ENCODE results near the gene GLRA1. TPM values are rescaled to one million over a fixed set of nuclear protein-coding genes. Genes with fewer than 3 reads are reported as not detected.
"Not testable (repeated sequence)": the region's sequence is repeated elsewhere in the genome, so short reads cannot be mapped to it uniquely, and the experiment has no call there.

Gene GLRA1
- total RNA-seq, 1 donor from 2014 or later, result 0.39 TPM

DNA sequence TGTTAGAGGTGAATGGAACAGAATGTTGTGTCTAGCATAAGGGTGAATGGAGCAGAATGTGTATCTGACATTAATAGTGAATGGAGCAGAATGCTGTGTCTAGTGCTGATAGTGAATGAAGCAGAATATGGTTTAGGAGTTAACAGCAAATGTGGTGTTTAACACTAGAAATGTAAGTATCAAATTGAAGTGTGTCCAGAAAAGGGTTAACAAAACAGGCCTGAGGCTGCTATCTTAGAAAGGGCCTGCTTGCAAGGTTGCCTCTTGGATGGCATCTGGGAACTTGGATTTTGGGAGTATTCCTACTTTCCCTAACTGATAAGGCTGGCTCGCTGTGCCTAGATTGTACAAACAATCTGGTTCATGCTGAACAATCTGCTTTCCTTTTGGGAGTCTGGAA, 76.8 kb downstream of the GLRA1 start:
- Mint-ChIP-seq H3K27ac (no peak overlapping the region), H3K27me3 (no peaks in the 10 kb centered on the region), H3K9me3 (no peaks in the 10 kb centered on the region), H3K4me3 (no peak overlapping the region), H3K4me1 (ENCODE audit: unreplicated experiment) (no peaks in the 10 kb centered on the region), H3K36me3 (no peaks in the 10 kb centered on the region)
- no peak for DNase-seq (ENCODE audit: extremely low spot score, unreplicated experiment)
- TF ChIP-seq, protein P1, sequence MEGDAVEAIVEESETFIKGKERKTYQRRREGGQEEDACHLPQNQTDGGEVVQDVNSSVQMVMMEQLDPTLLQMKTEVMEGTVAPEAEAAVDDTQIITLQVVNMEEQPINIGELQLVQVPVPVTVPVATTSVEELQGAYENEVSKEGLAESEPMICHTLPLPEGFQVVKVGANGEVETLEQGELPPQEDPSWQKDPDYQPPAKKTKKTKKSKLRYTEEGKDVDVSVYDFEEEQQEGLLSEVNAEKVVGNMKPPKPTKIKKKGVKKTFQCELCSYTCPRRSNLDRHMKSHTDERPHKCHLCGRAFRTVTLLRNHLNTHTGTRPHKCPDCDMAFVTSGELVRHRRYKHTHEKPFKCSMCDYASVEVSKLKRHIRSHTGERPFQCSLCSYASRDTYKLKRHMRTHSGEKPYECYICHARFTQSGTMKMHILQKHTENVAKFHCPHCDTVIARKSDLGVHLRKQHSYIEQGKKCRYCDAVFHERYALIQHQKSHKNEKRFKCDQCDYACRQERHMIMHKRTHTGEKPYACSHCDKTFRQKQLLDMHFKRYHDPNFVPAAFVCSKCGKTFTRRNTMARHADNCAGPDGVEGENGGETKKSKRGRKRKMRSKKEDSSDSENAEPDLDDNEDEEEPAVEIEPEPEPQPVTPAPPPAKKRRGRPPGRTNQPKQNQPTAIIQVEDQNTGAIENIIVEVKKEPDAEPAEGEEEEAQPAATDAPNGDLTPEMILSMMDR (conservative IDR thresholded peaks at IDR 0.05), result no peak

DNA sequence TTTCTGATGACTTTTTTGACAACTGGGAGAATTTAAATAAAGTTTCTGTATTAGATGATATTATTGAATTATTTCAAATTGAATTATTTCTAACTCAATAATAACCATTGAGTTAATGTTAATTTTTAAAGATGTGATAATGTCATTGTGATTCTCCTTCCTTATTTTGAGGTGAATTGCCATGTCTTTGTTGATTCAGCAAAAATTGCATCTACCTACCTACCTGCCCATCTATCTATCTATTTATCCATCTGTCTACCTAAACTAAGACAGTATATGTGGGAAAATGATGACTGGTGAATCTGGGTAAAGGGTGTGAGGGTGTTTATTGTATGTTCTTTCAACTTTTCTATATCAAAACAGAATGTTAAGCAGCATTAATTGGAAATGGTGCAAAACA, 77.9 kb downstream of the GLRA1 start:
- no peaks in the 10 kb centered on the region for H3K36me3 Mint-ChIP-seq
- no peaks in the 10 kb centered on the region for H3K4me1 Mint-ChIP-seq (ENCODE audit: unreplicated experiment)
- H3K27me3 Mint-ChIP-seq, result no peaks in the 10 kb centered on the region
- H3K27ac Mint-ChIP-seq, result no peak overlapping the region
- no peak for DNase-seq (ENCODE audit: extremely low spot score, unreplicated experiment)
- H3K9me3 Mint-ChIP-seq, result no peaks in the 10 kb centered on the region
- H3K4me3 Mint-ChIP-seq, result no peak overlapping the region
- TF ChIP-seq, protein P1 (conservative IDR thresholded peaks at IDR 0.05), result no peak

DNA sequence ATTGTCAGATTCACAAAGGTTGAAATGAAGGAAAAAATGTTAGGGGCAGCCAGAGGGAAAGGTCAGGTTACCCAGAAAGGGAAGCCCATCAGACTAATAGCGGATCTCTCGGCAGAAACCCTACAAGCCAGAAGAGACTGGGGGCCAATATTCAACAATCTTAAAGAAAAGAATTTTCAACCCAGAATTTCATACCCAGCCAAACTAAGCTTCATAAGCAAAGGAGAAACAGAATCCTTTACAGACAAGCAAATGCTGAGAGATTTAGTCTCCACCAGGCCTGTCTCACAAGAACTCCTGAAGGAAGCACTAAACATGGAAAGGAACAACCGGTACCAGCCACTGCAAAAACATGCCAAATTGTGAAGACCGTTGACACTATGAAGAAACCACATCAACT, 91.8 kb downstream of the GLRA1 start:
- not testable (repeated sequence) for H3K9me3 Mint-ChIP-seq; H3K27me3 Mint-ChIP-seq; H3K4me3 Mint-ChIP-seq; DNase-seq (ENCODE audit: extremely low spot score, unreplicated experiment); H3K27ac Mint-ChIP-seq; H3K36me3 Mint-ChIP-seq; H3K4me1 Mint-ChIP-seq (ENCODE audit: unreplicated experiment)

DNA sequence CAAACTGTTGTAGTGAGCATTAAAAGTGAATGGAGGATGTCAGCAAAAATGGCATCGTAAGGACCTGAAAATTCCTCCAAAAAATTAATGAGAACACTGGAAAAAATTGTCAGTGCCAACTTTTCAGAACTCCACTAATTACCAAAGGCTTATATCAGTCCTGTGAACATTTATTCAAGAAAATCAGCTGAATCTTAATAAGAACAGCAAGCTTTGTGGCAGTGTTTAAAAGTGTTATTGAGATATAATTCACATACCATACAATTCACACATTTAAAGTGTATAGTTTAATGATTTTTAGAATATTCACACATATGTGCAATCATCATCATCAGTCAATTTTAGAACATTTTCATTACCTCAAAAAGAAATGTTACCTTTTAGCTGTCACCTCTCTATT, 95.3 kb downstream of the GLRA1 start:
- Mint-ChIP-seq H3K9me3 (no peaks in the 10 kb centered on the region), H3K27ac (no peak overlapping the region), H3K4me1 (ENCODE audit: unreplicated experiment) (peaks cover 8% of the 10 kb centered on the region), H3K36me3 (peaks cover 3% of the 10 kb centered on the region), H3K4me3 (no peak overlapping the region), H3K27me3 (no peaks in the 10 kb centered on the region)
- no peak for DNase-seq (ENCODE audit: extremely low spot score, unreplicated experiment)
- TF ChIP-seq, protein P1 (conservative IDR thresholded peaks at IDR 0.05), result no peak

DNA sequence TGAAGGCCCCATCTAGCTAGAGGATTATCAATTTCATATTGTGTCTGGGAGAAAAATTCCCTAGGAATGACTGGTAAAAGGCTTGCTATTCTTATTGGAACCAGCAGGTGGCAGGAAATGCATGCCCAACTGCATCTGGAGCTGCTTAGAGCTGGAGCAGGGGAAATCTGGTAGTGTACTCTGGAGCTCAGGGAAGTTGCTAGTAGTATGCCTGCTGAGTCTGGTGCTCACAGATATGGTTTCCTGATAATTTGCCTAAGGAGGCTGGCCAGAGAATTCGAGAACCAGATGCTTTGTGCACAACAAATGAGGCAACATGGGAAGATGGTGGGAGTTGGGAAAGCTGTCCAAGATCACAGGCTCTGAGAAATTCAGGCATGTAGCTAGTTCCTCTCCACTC, 99.2 kb downstream of the GLRA1 start:
- peak; percentile 72 for DNase-seq (ENCODE audit: extremely low spot score, unreplicated experiment)
- no peaks in the 10 kb centered on the region for H3K9me3 Mint-ChIP-seq
- no peaks in the 10 kb centered on the region for H3K27me3 Mint-ChIP-seq
- H3K27ac Mint-ChIP-seq, result no peak overlapping the region
- H3K4me3 Mint-ChIP-seq, result no peak overlapping the region
- peaks cover 3% of the 10 kb centered on the region for H3K36me3 Mint-ChIP-seq
- TF ChIP-seq, protein P1 (conservative IDR thresholded peaks at IDR 0.05), result peak; percentile 95
- H3K4me1 Mint-ChIP-seq (ENCODE audit: unreplicated experiment), result peaks cover 13% of the 10 kb centered on the region

DNA sequence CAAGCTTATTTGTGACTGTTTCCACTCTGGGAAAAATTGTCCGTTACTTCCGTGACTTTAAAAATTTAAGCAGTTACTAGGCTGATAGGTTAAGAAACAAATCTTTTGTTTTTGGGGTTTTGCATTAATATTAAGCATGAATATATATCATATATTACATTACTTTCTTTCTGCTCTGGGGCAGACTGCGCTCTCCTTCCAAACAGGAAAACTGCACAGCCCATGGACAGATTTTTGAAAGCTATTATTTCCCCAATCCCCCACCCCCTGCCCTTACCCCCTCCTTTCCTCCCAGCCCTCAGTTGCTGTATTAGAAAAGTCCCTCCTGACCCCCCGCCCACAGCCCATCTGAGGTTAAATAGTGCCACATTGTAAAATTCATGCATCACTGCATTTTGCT, 102.5 kb downstream of the GLRA1 start:
- no peak overlapping the region for H3K27ac Mint-ChIP-seq
- no peak overlapping the region for H3K4me3 Mint-ChIP-seq
- no peak for DNase-seq (ENCODE audit: extremely low spot score, unreplicated experiment)
- peaks cover 3% of the 10 kb centered on the region for H3K36me3 Mint-ChIP-seq
- H3K4me1 Mint-ChIP-seq (ENCODE audit: unreplicated experiment), result peaks cover 14% of the 10 kb centered on the region
- TF ChIP-seq, protein P1 (conservative IDR thresholded peaks at IDR 0.05), result no peak
- no peaks in the 10 kb centered on the region for H3K9me3 Mint-ChIP-seq
- no peaks in the 10 kb centered on the region for H3K27me3 Mint-ChIP-seq

Data from type B pancreatic cell (in vitro differentiated cells).